Measurements from ENCODE around the gene PTDSS2.

PTDSS2 gene

GRCh38 chr11:495537-495931, 45.5 kb downstream of the PTDSS2 start:
- H3K4me3 ChIP-seq (ENCODE audit: low read depth, low read length): no peak overlapping the region
- no peak for TF ChIP-seq CTCF (conservative IDR thresholded peaks at IDR 0.05; ENCODE audit: low read depth, low read length)
- DNase-seq (ENCODE audit: low read depth): no peak

- no peak for TF ChIP-seq CTCF (conservative IDR thresholded peaks at IDR 0.05; ENCODE audit: low read depth, low read length)
- no peak overlapping the region for H3K4me3 ChIP-seq (ENCODE audit: low read depth, low read length)
- no peak for DNase-seq (ENCODE audit: low read depth)
Observed at GRCh38 chr11:496834-497564, 46.9 kb downstream of the PTDSS2 start.

GRCh38 chr11:497565-498296, 47.7 kb downstream of the PTDSS2 start:
- no peak overlapping the region for H3K4me3 ChIP-seq (ENCODE audit: low read depth, low read length)
- TF ChIP-seq CTCF (conservative IDR thresholded peaks at IDR 0.05; ENCODE audit: low read depth, low read length): no peak
- DNase-seq (ENCODE audit: low read depth): no peak

- no peak overlapping the region for H3K4me3 ChIP-seq (ENCODE audit: low read depth, low read length)
- TF ChIP-seq CTCF (conservative IDR thresholded peaks at IDR 0.05; ENCODE audit: low read depth, low read length): no peak
- DNase-seq (ENCODE audit: low read depth): no peak
Observed at GRCh38 chr11:498297-499181, 48.5 kb downstream of the PTDSS2 start.

GRCh38 chr11:499201-500076, 49.4 kb downstream of the PTDSS2 start:
- H3K4me3 ChIP-seq (ENCODE audit: low read depth, low read length): no peak overlapping the region
- no peak for TF ChIP-seq CTCF (conservative IDR thresholded peaks at IDR 0.05; ENCODE audit: low read depth, low read length)
- DNase-seq (ENCODE audit: low read depth): no peak

GRCh38 chr11:501001-501682, 51.1 kb downstream of the PTDSS2 start:
- no peak for DNase-seq (ENCODE audit: low read depth)
- no peak for TF ChIP-seq CTCF (conservative IDR thresholded peaks at IDR 0.05; ENCODE audit: low read depth, low read length)
- H3K4me3 ChIP-seq (ENCODE audit: low read depth, low read length): no peak overlapping the region

Data from choroid plexus epithelial cell (primary cell).